Type B pancreatic cell (in vitro differentiated cells): ENCODE results near the gene CAGE1. TPM values are rescaled to one million over a fixed set of nuclear protein-coding genes. Genes with fewer than 3 reads are reported as not detected.

Experiments
- DNase-seq: peaks from one replicate; pipeline ENCODE4 v3.0.0; 2021; ENCODE audit warnings: mixed read lengths; ENCODE audit not compliant: unreplicated experiment; ENCODE audit errors: extremely low spot score
- H3K27ac Mint-ChIP-seq: 2 replicates; pipeline ENCODE4 v1.8.0; 2021; ENCODE audit warnings: mild to moderate bottlenecking, mixed read lengths
- H3K27me3 Mint-ChIP-seq: 2 replicates; pipeline ENCODE4 v1.8.0; 2021; ENCODE audit warnings: mixed read lengths
- H3K36me3 Mint-ChIP-seq: 2 replicates; pipeline ENCODE4 v1.8.0; 2021; ENCODE audit warnings: mixed read lengths
- H3K4me1 Mint-ChIP-seq: one replicate; pipeline ENCODE4 v1.8.0; 2021; ENCODE audit warnings: mixed read lengths; ENCODE audit not compliant: unreplicated experiment
- H3K4me3 Mint-ChIP-seq: 2 replicates; pipeline ENCODE4 v1.8.0; 2021; ENCODE audit warnings: mild to moderate bottlenecking, mixed read lengths
- H3K9me3 Mint-ChIP-seq: 2 replicates; pipeline ENCODE4 v1.8.0; 2021; ENCODE audit warnings: mixed read lengths
- total RNA-seq: library from RNA; stranded (reverse); gene quantifications from 2 replicates; pipeline ENCODE4 v1.2.1, GENCODE V29; 2021; ENCODE audit warnings: low replicate concordance
- TF ChIP-seq, protein P1 (sequence below): fragments of 200-600 bp; sonication (generic); conservative IDR thresholded peaks from 2 replicates; pipeline ENCODE4 v1.5.0; 2021; ENCODE audit warnings: antibody characterized with exemption, mild to moderate bottlenecking

Gene CAGE1
- total RNA-seq, 1 donor from 2014 or later, result 0.19 TPM

DNA sequence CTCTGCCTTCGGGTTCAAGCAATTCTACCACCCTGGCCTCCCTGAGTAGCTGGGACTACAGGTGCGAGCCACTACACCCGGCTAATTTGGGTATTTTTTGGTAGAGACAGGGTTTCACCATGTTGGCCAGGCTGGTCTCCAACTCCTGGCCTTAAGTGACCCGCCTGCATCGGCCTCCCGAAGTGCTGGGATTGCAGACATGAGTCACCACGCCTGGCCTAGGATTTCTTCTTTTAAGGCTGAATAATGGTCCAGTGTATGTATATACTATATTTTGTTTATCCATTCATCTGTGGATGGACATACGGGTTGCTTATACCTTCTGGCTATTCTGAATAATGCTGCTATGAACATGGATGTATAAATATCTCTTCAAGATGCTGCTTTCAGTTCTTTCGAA, 17.2 kb upstream of the CAGE1 start:
- TF ChIP-seq, protein P1, sequence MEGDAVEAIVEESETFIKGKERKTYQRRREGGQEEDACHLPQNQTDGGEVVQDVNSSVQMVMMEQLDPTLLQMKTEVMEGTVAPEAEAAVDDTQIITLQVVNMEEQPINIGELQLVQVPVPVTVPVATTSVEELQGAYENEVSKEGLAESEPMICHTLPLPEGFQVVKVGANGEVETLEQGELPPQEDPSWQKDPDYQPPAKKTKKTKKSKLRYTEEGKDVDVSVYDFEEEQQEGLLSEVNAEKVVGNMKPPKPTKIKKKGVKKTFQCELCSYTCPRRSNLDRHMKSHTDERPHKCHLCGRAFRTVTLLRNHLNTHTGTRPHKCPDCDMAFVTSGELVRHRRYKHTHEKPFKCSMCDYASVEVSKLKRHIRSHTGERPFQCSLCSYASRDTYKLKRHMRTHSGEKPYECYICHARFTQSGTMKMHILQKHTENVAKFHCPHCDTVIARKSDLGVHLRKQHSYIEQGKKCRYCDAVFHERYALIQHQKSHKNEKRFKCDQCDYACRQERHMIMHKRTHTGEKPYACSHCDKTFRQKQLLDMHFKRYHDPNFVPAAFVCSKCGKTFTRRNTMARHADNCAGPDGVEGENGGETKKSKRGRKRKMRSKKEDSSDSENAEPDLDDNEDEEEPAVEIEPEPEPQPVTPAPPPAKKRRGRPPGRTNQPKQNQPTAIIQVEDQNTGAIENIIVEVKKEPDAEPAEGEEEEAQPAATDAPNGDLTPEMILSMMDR, result no peak
- no peak overlapping the region for H3K4me3 Mint-ChIP-seq
- peaks cover 53% of the 10 kb centered on the region for H3K36me3 Mint-ChIP-seq
- no peaks in the 10 kb centered on the region for H3K4me1 Mint-ChIP-seq
- H3K27ac Mint-ChIP-seq, result no peak overlapping the region
- H3K27me3 Mint-ChIP-seq, result no peaks in the 10 kb centered on the region
- no peak for DNase-seq
- H3K9me3 Mint-ChIP-seq, result no peaks in the 10 kb centered on the region

GRCh38 chr6:7404546-7404945, 15.0 kb upstream of the CAGE1 start:
- no peak overlapping the region for H3K27ac Mint-ChIP-seq
- no peaks in the 10 kb centered on the region for H3K4me1 Mint-ChIP-seq
- no peaks in the 10 kb centered on the region for H3K9me3 Mint-ChIP-seq
- H3K27me3 Mint-ChIP-seq, result no peaks in the 10 kb centered on the region
- H3K36me3 Mint-ChIP-seq, result peaks cover 48% of the 10 kb centered on the region
- TF ChIP-seq, protein P1, result no peak
- H3K4me3 Mint-ChIP-seq, result no peak overlapping the region
- DNase-seq, result no peak

DNA sequence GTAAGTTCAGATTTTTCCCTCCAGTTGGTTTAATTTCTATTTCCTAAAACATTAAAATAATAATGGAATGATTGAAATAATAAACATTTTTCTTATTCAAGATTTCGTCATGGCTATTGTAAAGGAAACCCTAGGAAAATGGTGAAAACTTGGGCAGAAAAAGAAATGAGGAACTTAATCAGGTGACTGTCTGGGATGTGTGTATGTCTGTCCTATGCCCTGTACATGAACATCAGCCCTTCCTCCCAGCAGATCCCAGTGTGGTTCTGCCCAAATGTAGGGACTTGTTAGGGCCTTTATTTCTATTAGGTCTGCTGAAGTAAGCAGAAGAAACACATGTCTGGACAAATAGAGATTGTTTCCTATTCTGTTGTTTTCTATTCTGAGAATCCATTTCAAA, 13.2 kb upstream of the CAGE1 start:
- TF ChIP-seq, protein P1, result no peak
- no peak for DNase-seq
- H3K4me1 Mint-ChIP-seq, result no peaks in the 10 kb centered on the region
- no peak overlapping the region for H3K4me3 Mint-ChIP-seq
- H3K36me3 Mint-ChIP-seq, result peaks cover 48% of the 10 kb centered on the region
- H3K27ac Mint-ChIP-seq, result no peak overlapping the region
- H3K9me3 Mint-ChIP-seq, result no peaks in the 10 kb centered on the region
- no peaks in the 10 kb centered on the region for H3K27me3 Mint-ChIP-seq

- H3K27me3 Mint-ChIP-seq, result no peaks in the 10 kb centered on the region
Observed at GRCh38 chr6:7401075-7401474, 11.5 kb upstream of the CAGE1 start.

DNA sequence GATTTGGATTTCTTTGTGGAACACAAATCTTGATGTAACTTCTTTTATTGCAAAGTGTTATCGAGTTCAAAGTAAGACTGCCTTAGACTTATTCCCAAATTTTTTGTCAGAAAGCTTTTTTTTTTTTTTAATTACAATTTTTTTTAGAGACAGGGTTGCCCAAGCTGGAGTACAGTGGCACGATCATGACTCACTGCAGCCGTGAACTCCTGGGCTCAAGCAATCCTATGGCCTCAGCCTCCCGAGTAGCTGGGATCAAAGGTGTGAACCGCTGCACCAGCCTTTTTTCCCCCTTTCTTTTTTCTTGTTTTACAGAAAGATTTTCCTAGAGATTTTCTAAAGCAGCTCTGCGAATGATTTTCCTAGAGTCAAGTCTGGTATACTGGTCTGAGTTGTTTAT, 2.9 kb upstream of the CAGE1 start:
- Mint-ChIP-seq H3K36me3 (peaks cover 10% of the 10 kb centered on the region), H3K9me3 (no peaks in the 10 kb centered on the region), H3K4me1 (peaks cover 32% of the 10 kb centered on the region), H3K4me3 (peak overlapping the region; percentile 96), H3K27ac (no peak overlapping the region), H3K27me3 (no peaks in the 10 kb centered on the region)
- TF ChIP-seq, protein P1, result no peak
- DNase-seq, result no peak

More at GRCh38 chr6:7401075-7401474, 11.5 kb upstream of the CAGE1 start:
- no peak overlapping the region for H3K27ac Mint-ChIP-seq
- H3K4me3 Mint-ChIP-seq, result no peak overlapping the region
- TF ChIP-seq, protein P1, result no peak
- H3K36me3 Mint-ChIP-seq, result peaks cover 36% of the 10 kb centered on the region
- H3K4me1 Mint-ChIP-seq, result no peaks in the 10 kb centered on the region
- no peak for DNase-seq
- no peaks in the 10 kb centered on the region for H3K9me3 Mint-ChIP-seq

DNA sequence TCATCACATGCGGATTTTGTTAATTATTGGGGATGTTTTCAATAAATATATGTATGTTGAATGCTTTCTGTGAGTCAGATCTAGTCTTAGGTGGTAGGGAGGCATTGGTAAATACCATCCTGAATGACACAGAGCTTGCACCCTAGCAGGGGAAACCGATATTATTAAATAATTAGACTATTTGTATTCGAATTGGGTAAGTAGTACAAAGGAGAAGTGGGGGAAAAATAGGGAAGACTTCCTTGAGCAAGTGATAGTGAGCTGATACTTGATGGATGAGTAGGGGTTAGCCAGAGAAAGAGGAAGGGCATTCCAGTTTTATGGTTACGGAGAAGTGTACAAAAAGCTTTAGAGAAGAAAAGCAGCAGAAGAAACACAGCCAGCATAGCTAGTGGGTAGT, 1.6 kb upstream of the CAGE1 start:
- TF ChIP-seq, protein P1, result no peak
- H3K36me3 Mint-ChIP-seq, result peaks cover 10% of the 10 kb centered on the region
- peak overlapping the region; percentile 99 for H3K27ac Mint-ChIP-seq
- H3K9me3 Mint-ChIP-seq, result no peaks in the 10 kb centered on the region
- peaks cover 32% of the 10 kb centered on the region for H3K4me1 Mint-ChIP-seq
- H3K27me3 Mint-ChIP-seq, result no peaks in the 10 kb centered on the region
- peak overlapping the region; percentile 96 for H3K4me3 Mint-ChIP-seq
- no peak for DNase-seq
